ENCODE data around the gene RFC1.

DNA sequence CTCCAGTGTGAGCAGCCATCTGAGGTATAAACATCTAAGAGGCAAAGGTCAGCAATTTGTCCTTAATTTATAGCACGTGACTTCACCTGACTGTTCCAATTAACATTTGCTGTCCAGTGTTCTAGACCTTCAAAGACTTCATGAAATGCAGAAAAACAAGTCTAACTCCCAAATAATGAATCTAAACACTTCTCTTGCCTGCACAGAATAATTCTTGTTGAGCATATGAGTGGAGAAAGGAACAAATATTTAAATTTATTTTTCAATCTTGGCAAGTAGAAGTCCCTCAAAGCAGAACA, 12.0 kb downstream of the RFC1 start:
- TF ChIP-seq CTCF (IDR thresholded peaks at IDR 0.05; ENCODE audit: poor library complexity) (no peak), EZH2 (IDR thresholded peaks at IDR 0.05; ENCODE audit: borderline replicate concordance) (no peak), EZH2phosphoT487 (IDR thresholded peaks at IDR 0.05; ENCODE audit: low read depth, severe bottlenecking, unreplicated experiment) (no peak)
